A673 (cell line): ENCODE results near the gene SNAPC2.
"Not testable (repeated sequence)": the region's sequence is repeated elsewhere in the genome, so short reads cannot be mapped to it uniquely, and the experiment has no call there.

Source experiments
- CTCF ChIP-seq: fragments of 300-800, 200-600 bp; sonication (generic); conservative IDR thresholded peaks from 2 replicates; pipeline ENCODE4 v1.5.1; 2017; ENCODE audit warnings: low read depth, mild to moderate bottlenecking, antibody characterized with exemption, low read length, moderate library complexity, mixed read lengths
- EZH2 ChIP-seq: fragments of 200-600 bp; sonication (generic); IDR thresholded peaks from 2 replicates; pipeline ENCODE4 v1.6.1; 2017; ENCODE audit warnings: borderline replicate concordance, low read depth, mild to moderate bottlenecking, mixed read lengths, antibody characterized with exemption, low read length; ENCODE audit not compliant: poor library complexity, severe bottlenecking

GRCh38 chr19:7961082-7961481, 40.9 kb downstream of the SNAPC2 start:
- TF ChIP-seq CTCF, EZH2: not testable (repeated sequence)
